Lower lobe of right lung (tissue), 2 donors: ENCODE measurements around the gene ALDH3B1. TPM values are rescaled to one million over a fixed set of nuclear protein-coding genes. Genes with fewer than 3 reads are reported as not detected.

ENCODE experiments used
- ATAC-seq, 2 donors: fragments of 200-7000 bp; cut with Tn5 transposase; one replicate each; pipeline ENCODE4 v1.9.1; 2020 to 2022; ENCODE audit warnings: mild to moderate bottlenecking in 2 of 2, moderate library complexity in 2 of 2
- DNase-seq: peaks from one replicate; pipeline ENCODE4 v3.0.0-alpha.2; 2020
- H3K27ac ChIP-seq: fragments of 200-600 bp; one replicate; pipeline ENCODE4 v1.8.0; 2022
- H3K27me3 ChIP-seq: fragments of 200-600 bp; one replicate; pipeline ENCODE4 v1.8.0; 2022; ENCODE audit warnings: low read depth
- H3K36me3 ChIP-seq: fragments of 200-600 bp; one replicate; pipeline ENCODE4 v1.8.0; 2022; ENCODE audit warnings: mild to moderate bottlenecking
- H3K4me1 ChIP-seq: fragments of 200-600 bp; one replicate; pipeline ENCODE4 v1.8.0; 2022
- H3K4me3 ChIP-seq: fragments of 200-600 bp; one replicate; pipeline ENCODE4 v1.8.0; 2022; ENCODE audit warnings: mild to moderate bottlenecking
- H3K9me3 ChIP-seq: fragments of 200-600 bp; one replicate; pipeline ENCODE4 v1.8.0; 2022
- CTCF ChIP-seq: fragments of 200-600 bp; IDR thresholded peaks from one replicate; pipeline ENCODE4 v1.8.0; 2022; ENCODE audit warnings: antibody characterized with exemption, mild to moderate bottlenecking
- intact Hi-C: fragments of 100-400 bp; cut with DNase I; formaldehyde crosslinking; loops from one replicate; pipeline ENCODE4 v1.11.0; 2022
- total RNA-seq: library from RNA; stranded (reverse); fragmentation: NEBNext Ultra II Directional; extraction: Animal tissue kit (Norgen Biotek cat#: 25700); gene quantifications from one replicate; pipeline ENCODE4 v1.2.1, GENCODE V29; 2021
- donor health status: DM: no; HTN: yes; CAD: no; lungs with severe emphysema.

Gene ALDH3B1
- total RNA-seq, 1 donor from 2014 or later, result 104 TPM

GRCh38 chr11:68022531-68022930, 12.4 kb downstream of the ALDH3B1 start:
- no peak for TF ChIP-seq CTCF
- DNase-seq (no peak), ATAC-seq (no peak)
- Histone ChIP-seq H3K27me3 (no peaks in the 10 kb centered on the region), H3K36me3 (peaks cover 69% of the 10 kb centered on the region), H3K9me3 (no peaks in the 10 kb centered on the region), H3K4me1 (peaks cover 13% of the 10 kb centered on the region), H3K27ac (no peak overlapping the region), H3K4me3 (no peak overlapping the region)
- intact Hi-C loops, result no loop called here

- DNase-seq, result no peak
- H3K9me3 ChIP-seq, result no peaks in the 10 kb centered on the region
- intact Hi-C loops, result no loop called here
- peaks cover 67% of the 10 kb centered on the region for H3K36me3 ChIP-seq
- no peak overlapping the region for H3K4me3 ChIP-seq
- peaks cover 15% of the 10 kb centered on the region for H3K4me1 ChIP-seq
- H3K27me3 ChIP-seq, result no peaks in the 10 kb centered on the region
- no peak for ATAC-seq
- TF ChIP-seq CTCF, result no peak
- H3K27ac ChIP-seq, result no peak overlapping the region
Measured at GRCh38 chr11:68024508-68024907, 14.4 kb downstream of the ALDH3B1 start.

GRCh38 chr11:68025047-68025446, 14.9 kb downstream of the ALDH3B1 start:
- intact Hi-C loops, result no loop called here
- TF ChIP-seq CTCF, result no peak
- H3K4me3 ChIP-seq, result no peak overlapping the region
- no peaks in the 10 kb centered on the region for H3K9me3 ChIP-seq
- no peak overlapping the region for H3K27ac ChIP-seq
- no peak for DNase-seq
- H3K27me3 ChIP-seq, result no peaks in the 10 kb centered on the region
- ATAC-seq, result no peak
- H3K36me3 ChIP-seq, result peaks cover 66% of the 10 kb centered on the region
- H3K4me1 ChIP-seq, result peaks cover 16% of the 10 kb centered on the region

- peaks cover 63% of the 10 kb centered on the region for H3K36me3 ChIP-seq
- H3K27me3 ChIP-seq, result no peaks in the 10 kb centered on the region
- peaks cover 13% of the 10 kb centered on the region for H3K4me1 ChIP-seq
- H3K4me3 ChIP-seq, result no peak overlapping the region
- no peak for TF ChIP-seq CTCF
- ATAC-seq (no peak), DNase-seq (no peak)
- intact Hi-C loops, result no loop called here
- no peaks in the 10 kb centered on the region for H3K9me3 ChIP-seq
- no peak overlapping the region for H3K27ac ChIP-seq
Measured at GRCh38 chr11:68026391-68027105, 16.4 kb downstream of the ALDH3B1 start.

- H3K36me3 ChIP-seq, result peaks cover 57% of the 10 kb centered on the region
- peaks cover 24% of the 10 kb centered on the region for H3K4me1 ChIP-seq
- H3K4me3 ChIP-seq, result no peak overlapping the region
- no peak for ATAC-seq
- DNase-seq, result no peak
- H3K9me3 ChIP-seq, result no peaks in the 10 kb centered on the region
- TF ChIP-seq CTCF, result no peak
- H3K27ac ChIP-seq, result no peak overlapping the region
- no peaks in the 10 kb centered on the region for H3K27me3 ChIP-seq
- intact Hi-C loops, result no loop called here
Measured at GRCh38 chr11:68027667-68028066, 17.5 kb downstream of the ALDH3B1 start.
